Fibroblast of lung (primary cell): ENCODE results near the gene PCNT.

Experiments
- CTCF ChIP-seq, 2 donors: IDR thresholded peaks in 1 of 2; conservative IDR thresholded peaks in 1 of 2; 1 replicate in 1 of 2; 2 replicates in 1 of 2; pipeline ENCODE4 v1.5.1; 2011 to 2012; ENCODE audit warnings: low read length in 2 of 2, control low read depth in 1 of 2, inconsistent platforms in 1 of 2, low read depth in 1 of 2, mild to moderate bottlenecking in 1 of 2
- EZH2 ChIP-seq: IDR thresholded peaks from 2 replicates; pipeline ENCODE4 v1.5.1; 2012; ENCODE audit warnings: low read length, control low read depth, mild to moderate bottlenecking; ENCODE audit errors: missing control alignments

- TF ChIP-seq EZH2 (no peak), CTCF (conservative IDR thresholded peaks at IDR 0.05 in 1 of 2, IDR thresholded peaks at IDR 0.05 in 1 of 2; ENCODE audit: low read depth in 1 of 2, low read length in 2 of 2) (no peak)
These were observed 108.0 kb downstream of the PCNT start for GRCh38 chr21:46431884-46432488.
